SU-DHL-6 (cell line): ENCODE data around the gene LHFPL3.
"Not testable (repeated sequence)": the region's sequence is repeated elsewhere in the genome, so short reads cannot be mapped to it uniquely, and the experiment has no call there.

Experiments used
- H2AFZ ChIP-seq: fragments of 200-600 bp; sonication (generic); 2 replicates; pipeline ENCODE4 v1.6.1; 2014; ENCODE audit warnings: low read depth, mild to moderate bottlenecking, moderate library complexity, mixed read lengths, antibody characterized with exemption, low read length; ENCODE audit not compliant: severe bottlenecking
- H3F3A ChIP-seq: fragments of 200-600 bp; shearing (Covaris generic); 2 replicates; pipeline ENCODE4 v1.6.0; 2016; ENCODE audit warnings: antibody characterized with exemption, mild to moderate bottlenecking; ENCODE audit not compliant: insufficient read depth
- H3K27ac ChIP-seq: fragments of 200-600 bp; sonication (generic); 2 replicates; pipeline ENCODE4 v1.5.1; 2016; ENCODE audit warnings: low read depth, mild to moderate bottlenecking, low read length, moderate library complexity, mixed read lengths
- H3K27me3 ChIP-seq: fragments of 200-600 bp; sonication (generic), shearing (Covaris generic); 2 replicates; pipeline ENCODE4 v1.6.0; 2014; ENCODE audit warnings: mild to moderate bottlenecking, low read length
- H3K36me3 ChIP-seq: fragments of 200-600 bp; sonication (generic); 2 replicates; pipeline ENCODE4 v1.6.1; 2014; ENCODE audit warnings: mild to moderate bottlenecking, low read length, mixed read lengths
- H3K4me2 ChIP-seq: fragments of 300-600, 200-600 bp; shearing (Covaris generic), sonication (generic); 2 replicates; pipeline ENCODE4 v1.6.0; 2014; ENCODE audit warnings: low read length, low read depth, mild to moderate bottlenecking; ENCODE audit not compliant: poor library complexity, severe bottlenecking
- H3K4me3 ChIP-seq: fragments of 200-600 bp; sonication (generic); 2 replicates; pipeline ENCODE4 v1.5.1; 2014; ENCODE audit warnings: antibody characterized with exemption, low read length, mild to moderate bottlenecking, mixed read lengths; ENCODE audit not compliant: insufficient read depth, poor library complexity, severe bottlenecking
- H3K79me2 ChIP-seq: fragments of 200-600 bp; sonication (generic); 2 replicates; pipeline ENCODE4 v1.6.1; 2014; ENCODE audit warnings: mild to moderate bottlenecking, low read length, moderate library complexity; ENCODE audit not compliant: insufficient read depth
- H3K9ac ChIP-seq: fragments of 200-600 bp; sonication (generic); 2 replicates; pipeline ENCODE4 v1.7.0; 2014; ENCODE audit warnings: mild to moderate bottlenecking, low read length
- H3K9me2 ChIP-seq: fragments of 200-600 bp; sonication (generic); replicated peaks from 2 replicates; pipeline ENCODE4 v1.6.1; 2014; ENCODE audit warnings: low read length; ENCODE audit not compliant: insufficient read depth
- H3K9me3 ChIP-seq: fragments of 200-600 bp; sonication (generic); 2 replicates; pipeline ENCODE4 v1.6.1; 2014; ENCODE audit warnings: low read length, mixed read lengths; ENCODE audit not compliant: insufficient read depth
- H4K20me1 ChIP-seq: fragments of 200-600 bp; sonication (generic); 2 replicates; pipeline ENCODE4 v1.6.1; 2014; ENCODE audit warnings: low read depth, mild to moderate bottlenecking, antibody characterized with exemption, low read length, moderate library complexity, mixed read lengths
- EZH2phosphoT487 ChIP-seq: fragments of 200-600 bp; sonication (generic), shearing (Covaris generic); conservative IDR thresholded peaks from 2 replicates; pipeline ENCODE4 v1.6.1; 2018; ENCODE audit warnings: mild to moderate bottlenecking, antibody characterized with exemption, low read length, moderate library complexity, mixed read lengths
- TF ChIP-seq, protein P1 (sequence below): fragments of 200-600 bp; sonication (generic); IDR thresholded peaks from one replicate; pipeline ENCODE4 v1.5.1; 2017; ENCODE audit warnings: antibody characterized with exemption, mild to moderate bottlenecking, low read length, moderate library complexity; ENCODE audit not compliant: insufficient read depth, poor library complexity, severe bottlenecking

Gene LHFPL3

GRCh38 chr7:104328296-104328969 lies at the start of gene LHFPL3:
Gene LHFPL3, plus strand, starts transcription at chr7:104328603.
- Histone ChIP-seq H2AFZ (no peak within 1 kb of the TSS), H3K27ac (no peak within 1 kb of the TSS), H3K4me2 (no peak within 1 kb of the TSS), H3K9ac (no peak within 1 kb of the TSS), H4K20me1 (no peaks in the 10 kb centered on the region), H3K27me3 (no peaks in the 10 kb centered on the region), H3K36me3 (no peaks in the 10 kb centered on the region), H3F3A (no peaks in the 10 kb centered on the region), H3K9me2 (no peaks in the 10 kb centered on the region), H3K9me3 (no peaks in the 10 kb centered on the region), H3K4me3 (no peak within 1 kb of the TSS), H3K79me2 (no peaks in the 10 kb centered on the region)
- no peak for TF ChIP-seq EZH2phosphoT487
- TF ChIP-seq, protein P1, sequence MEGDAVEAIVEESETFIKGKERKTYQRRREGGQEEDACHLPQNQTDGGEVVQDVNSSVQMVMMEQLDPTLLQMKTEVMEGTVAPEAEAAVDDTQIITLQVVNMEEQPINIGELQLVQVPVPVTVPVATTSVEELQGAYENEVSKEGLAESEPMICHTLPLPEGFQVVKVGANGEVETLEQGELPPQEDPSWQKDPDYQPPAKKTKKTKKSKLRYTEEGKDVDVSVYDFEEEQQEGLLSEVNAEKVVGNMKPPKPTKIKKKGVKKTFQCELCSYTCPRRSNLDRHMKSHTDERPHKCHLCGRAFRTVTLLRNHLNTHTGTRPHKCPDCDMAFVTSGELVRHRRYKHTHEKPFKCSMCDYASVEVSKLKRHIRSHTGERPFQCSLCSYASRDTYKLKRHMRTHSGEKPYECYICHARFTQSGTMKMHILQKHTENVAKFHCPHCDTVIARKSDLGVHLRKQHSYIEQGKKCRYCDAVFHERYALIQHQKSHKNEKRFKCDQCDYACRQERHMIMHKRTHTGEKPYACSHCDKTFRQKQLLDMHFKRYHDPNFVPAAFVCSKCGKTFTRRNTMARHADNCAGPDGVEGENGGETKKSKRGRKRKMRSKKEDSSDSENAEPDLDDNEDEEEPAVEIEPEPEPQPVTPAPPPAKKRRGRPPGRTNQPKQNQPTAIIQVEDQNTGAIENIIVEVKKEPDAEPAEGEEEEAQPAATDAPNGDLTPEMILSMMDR: no peak

DNA sequence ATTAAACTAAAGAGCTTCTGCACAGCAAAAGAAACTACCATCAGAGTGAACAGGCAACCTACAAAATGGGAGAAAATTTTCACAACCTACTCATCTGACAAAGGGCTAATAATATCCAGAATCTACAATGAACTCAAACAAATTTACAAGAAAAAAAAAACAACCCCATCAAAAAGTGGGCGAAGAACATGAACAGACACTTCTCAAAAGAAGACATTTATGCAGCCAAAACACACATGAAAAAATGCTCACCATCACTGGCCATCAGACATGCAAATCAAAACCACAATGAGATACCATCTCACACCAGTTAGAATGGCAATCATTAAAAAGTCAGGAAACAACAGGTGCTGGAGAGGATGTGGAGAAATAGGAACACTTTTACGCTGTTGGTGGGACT lies 46.7 kb upstream of the LHFPL3 start:
- not testable (repeated sequence) for H2AFZ ChIP-seq, H3K27me3 ChIP-seq, H3K9ac ChIP-seq, H3K9me2 ChIP-seq, H3K9me3 ChIP-seq, H3K4me2 ChIP-seq, H3K79me2 ChIP-seq, H3K4me3 ChIP-seq, H4K20me1 ChIP-seq, H3K27ac ChIP-seq, H3K36me3 ChIP-seq, H3F3A ChIP-seq

GRCh38 chr7:104286839-104287238 lies 41.6 kb upstream of the LHFPL3 start:
- Histone ChIP-seq H3F3A (no peaks in the 10 kb centered on the region), H3K9ac (no peak overlapping the region), H3K4me3 (no peak overlapping the region), H3K9me3 (no peaks in the 10 kb centered on the region), H4K20me1 (no peaks in the 10 kb centered on the region), H3K79me2 (no peaks in the 10 kb centered on the region), H2AFZ (no peak overlapping the region), H3K36me3 (no peaks in the 10 kb centered on the region), H3K27me3 (no peaks in the 10 kb centered on the region), H3K9me2 (no peaks in the 10 kb centered on the region), H3K27ac (no peak overlapping the region), H3K4me2 (no peak overlapping the region)
- TF ChIP-seq EZH2phosphoT487: no peak
- TF ChIP-seq, protein P1: no peak

GRCh38 chr7:104288137-104288536 lies 40.3 kb upstream of the LHFPL3 start:
- Histone ChIP-seq H3K9ac (no peak overlapping the region), H2AFZ (no peak overlapping the region), H3K79me2 (no peaks in the 10 kb centered on the region), H3F3A (no peaks in the 10 kb centered on the region), H3K27me3 (no peaks in the 10 kb centered on the region), H3K9me3 (no peaks in the 10 kb centered on the region), H3K4me3 (no peak overlapping the region), H3K9me2 (no peaks in the 10 kb centered on the region), H4K20me1 (no peaks in the 10 kb centered on the region), H3K36me3 (no peaks in the 10 kb centered on the region), H3K4me2 (no peak overlapping the region), H3K27ac (no peak overlapping the region)
- TF ChIP-seq, protein P1: no peak
- TF ChIP-seq EZH2phosphoT487: no peak
